Muscle of leg (tissue), 11 donors: ENCODE measurements around the gene GDI2. TPM values are rescaled to one million over a fixed set of nuclear protein-coding genes. Genes with fewer than 3 reads are reported as not detected.
A peak's percentile ranks its signal among the peaks of the same experiment; 100 is the strongest.
"Not testable (repeated sequence)": the region's sequence is repeated elsewhere in the genome, so short reads cannot be mapped to it uniquely, and the experiment has no call there.

Source experiments
- DNase-seq: peaks from one replicate; pipeline ENCODE4 v3.0.0; 2013
- H3K27ac ChIP-seq: one replicate; pipeline ENCODE4 v1.5.1; 2013; ENCODE audit warnings: mild to moderate bottlenecking, low read length, control low read depth
- H3K27me3 ChIP-seq: one replicate; pipeline ENCODE4 v1.6.1; 2013; ENCODE audit warnings: low read length; ENCODE audit not compliant: control insufficient read depth, insufficient read depth
- H3K36me3 ChIP-seq: one replicate; pipeline ENCODE4 v1.6.1; 2013; ENCODE audit warnings: low read length; ENCODE audit not compliant: control insufficient read depth, insufficient read depth
- H3K4me1 ChIP-seq: one replicate; pipeline ENCODE4 v1.6.1; 2013; ENCODE audit warnings: low read length; ENCODE audit not compliant: control insufficient read depth, insufficient read depth
- H3K4me3 ChIP-seq: one replicate; pipeline ENCODE4 v1.5.1; 2013; ENCODE audit warnings: low read length, control low read depth
- H3K9me3 ChIP-seq: replicated peaks from 2 replicates; pipeline ENCODE4 v1.6.1; 2013; ENCODE audit warnings: low read depth, low read length; ENCODE audit not compliant: control insufficient read depth
- WGBS: methylation state at CpG from one replicate; pipeline ENCODE4 v1.1.5; 2013; ENCODE audit warnings: missing lambda C conversion rate; ENCODE audit not compliant: insufficient coverage; 5-methylcytosine and 5-hydroxymethylcytosine counted together
- polyA plus RNA-seq, 8 donors: library from polyadenylated mRNA; unstranded; fragments of 120-200 nt; gene quantifications; one replicate each; pipeline versions ENCODE4 v1.2.1 to v1.2.3, GENCODE V29; 2013; ENCODE audit warnings: inconsistent platforms in 1 of 8, low replicate concordance in 1 of 8; ENCODE audit not compliant: insufficient read length in 8 of 8, insufficient read depth in 1 of 8
- total RNA-seq: library from RNA; stranded (reverse); fragments of 120-200 nt; gene quantifications from one replicate; pipeline ENCODE4 v1.2.4, GENCODE V29; 2013

Gene GDI2
- total and polyA plus RNA-seq, 9 donors = 216 to 281 (median 239) TPM

GRCh38 chr10:5800782-5801181 lies 12.5 kb downstream of the GDI2 start:
- no peak for DNase-seq
- Histone ChIP-seq H3K36me3 (peaks cover 30% of the 10 kb centered on the region), H3K9me3 (no peaks in the 10 kb centered on the region), H3K27me3 (no peaks in the 10 kb centered on the region), H3K4me3 (no peak overlapping the region), H3K4me1 (no peaks in the 10 kb centered on the region), H3K27ac (no peak overlapping the region)
- WGBS = no CpG with 5 or more reads among the region's 3 CpGs

DNA sequence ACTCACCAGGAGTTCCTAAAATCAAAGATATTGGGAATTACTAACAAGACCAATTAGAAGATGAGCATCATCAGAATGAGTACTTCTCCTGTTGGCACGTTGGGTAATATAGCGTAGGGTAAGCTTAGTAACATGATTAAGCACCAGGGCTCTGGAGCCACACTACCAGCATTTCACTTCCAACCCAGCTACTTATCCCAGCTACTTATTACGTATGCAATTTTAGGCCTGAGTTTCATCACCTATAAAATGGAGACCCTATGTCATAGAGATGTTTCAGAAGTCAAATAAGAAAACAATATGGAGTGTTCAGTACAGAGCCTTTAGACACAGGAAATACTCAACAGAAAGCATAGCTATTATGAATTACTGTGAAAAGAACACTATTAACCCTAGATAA lies 19.0 kb downstream of the GDI2 start:
- H3K27me3 ChIP-seq = no peaks in the 10 kb centered on the region
- WGBS = no CpG with 5 or more reads among the region's 3 CpGs
- H3K9me3 ChIP-seq = no peaks in the 10 kb centered on the region
- H3K36me3 ChIP-seq = peaks cover 64% of the 10 kb centered on the region
- H3K4me1 ChIP-seq = no peaks in the 10 kb centered on the region
- H3K4me3 ChIP-seq = no peak overlapping the region
- no peak for DNase-seq
- H3K27ac ChIP-seq = no peak overlapping the region

DNA sequence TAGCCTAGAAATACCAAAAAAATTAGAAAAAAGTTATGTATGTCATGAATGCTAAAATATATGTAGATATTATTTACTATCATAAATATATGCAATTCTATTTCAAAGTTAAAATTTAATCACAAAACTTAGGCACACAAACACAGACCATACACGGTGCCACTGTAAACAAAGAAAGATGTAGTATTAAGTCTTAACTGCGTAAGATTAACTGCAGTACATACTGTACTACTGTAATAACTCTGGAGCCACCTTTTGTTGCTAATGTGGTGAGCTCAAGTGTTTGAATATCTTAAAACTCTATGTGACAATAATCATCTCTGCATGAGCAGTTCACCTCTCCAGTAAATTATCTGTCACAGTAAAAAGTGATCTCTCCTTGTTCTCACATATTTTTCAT lies 23.6 kb downstream of the GDI2 start:
- no CpG with 5 or more reads among the region's 2 CpGs for WGBS

DNA sequence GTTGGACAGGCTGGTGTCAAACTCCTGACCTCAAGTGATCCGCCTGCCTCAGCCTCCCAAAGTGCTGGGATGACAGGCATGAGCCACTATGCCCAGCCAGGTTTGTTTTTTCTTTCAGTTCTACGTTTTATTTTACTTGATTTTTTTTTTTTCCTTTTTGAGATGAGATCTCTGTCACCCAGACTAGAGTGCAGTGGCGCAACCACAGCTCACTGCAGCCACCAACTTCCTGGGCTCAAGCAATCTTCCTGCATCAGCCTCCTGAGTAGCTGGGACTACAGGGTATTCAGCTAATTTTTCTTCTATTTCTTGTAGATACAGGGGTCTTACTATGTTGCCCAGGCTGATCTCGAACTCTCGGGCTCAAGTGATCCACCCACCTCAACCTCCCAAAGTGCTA lies 24.3 kb downstream of the GDI2 start:
- Histone ChIP-seq H3K4me3 (no peak overlapping the region), H3K36me3 (peaks cover 64% of the 10 kb centered on the region), H3K27ac (no peak overlapping the region), H3K4me1 (no peaks in the 10 kb centered on the region), H3K27me3 (no peaks in the 10 kb centered on the region), H3K9me3 (peaks cover 3% of the 10 kb centered on the region)
- DNase-seq = no peak
- WGBS = no CpG with 5 or more reads among the region's 5 CpGs

More for the DNA sequence above, 23.6 kb downstream of the GDI2 start:
- H3K4me3 ChIP-seq = no peak overlapping the region
- H3K27ac ChIP-seq = no peak overlapping the region
- H3K9me3 ChIP-seq = peaks cover under 1% of the 10 kb centered on the region
- no peak for DNase-seq
- H3K36me3 ChIP-seq = peaks cover 60% of the 10 kb centered on the region
- H3K27me3 ChIP-seq = no peaks in the 10 kb centered on the region
- no peaks in the 10 kb centered on the region for H3K4me1 ChIP-seq

DNA sequence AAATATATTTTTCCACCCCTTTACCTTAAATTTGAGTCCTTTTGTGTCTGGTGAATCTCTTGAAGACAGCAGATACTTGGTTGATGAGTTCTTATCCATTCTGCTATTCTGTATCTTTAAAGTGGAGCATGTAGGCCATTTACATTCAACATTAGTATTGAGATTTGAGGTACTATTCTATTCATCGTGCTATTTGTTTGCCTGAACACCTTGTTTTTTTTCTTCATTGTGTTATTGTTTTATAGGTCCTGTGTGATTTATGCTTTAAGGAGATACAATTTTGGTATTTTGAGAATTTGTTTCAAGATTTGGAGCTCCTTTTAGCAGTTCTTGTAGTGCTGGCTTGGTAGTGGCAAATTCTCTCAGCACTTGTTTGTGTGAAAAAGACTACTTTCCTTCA lies 29.9 kb downstream of the GDI2 start:
- H3K9me3 ChIP-seq = peaks cover 8% of the 10 kb centered on the region
- H3K4me3 ChIP-seq = no peak overlapping the region
- DNase-seq = no peak
- peaks cover 44% of the 10 kb centered on the region for H3K36me3 ChIP-seq
- no peak overlapping the region for H3K27ac ChIP-seq
- no peaks in the 10 kb centered on the region for H3K27me3 ChIP-seq
- no peaks in the 10 kb centered on the region for H3K4me1 ChIP-seq
- no CpG with 5 or more reads among the region's 1 CpG for WGBS

DNA sequence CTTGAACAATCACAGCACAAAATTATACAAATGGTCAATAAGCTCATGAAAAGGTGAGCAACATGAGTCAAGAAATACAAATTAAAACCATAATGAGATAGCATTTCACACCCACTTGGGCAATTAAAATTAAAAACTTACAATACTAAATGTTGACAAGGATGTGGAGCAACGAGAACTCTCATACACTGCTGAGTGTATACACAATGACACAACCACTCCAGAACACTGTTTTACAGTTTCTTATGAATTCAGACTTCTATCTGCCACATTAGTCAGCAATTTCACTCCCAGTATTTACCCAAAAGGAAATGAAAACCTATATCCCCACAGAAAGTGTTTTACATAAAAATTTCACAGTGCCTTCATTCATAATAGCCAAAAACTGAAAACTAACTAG lies 31.1 kb downstream of the GDI2 start:
- H3K27me3 ChIP-seq = no peaks in the 10 kb centered on the region
- no peak overlapping the region for H3K27ac ChIP-seq
- H3K36me3 ChIP-seq = peaks cover 39% of the 10 kb centered on the region
- peaks cover 8% of the 10 kb centered on the region for H3K9me3 ChIP-seq
- DNase-seq = no peak
- WGBS = no CpG with 5 or more reads among the region's 1 CpG
- no peaks in the 10 kb centered on the region for H3K4me1 ChIP-seq
- H3K4me3 ChIP-seq = no peak overlapping the region

- Histone ChIP-seq H3K9me3 (peaks cover 8% of the 10 kb centered on the region), H3K36me3 (peaks cover 39% of the 10 kb centered on the region)
Measured at GRCh38 chr10:5779730-5780129, 33.5 kb downstream of the GDI2 start.

GRCh38 chr10:5777758-5778157 lies 35.5 kb downstream of the GDI2 start:
- peaks cover 33% of the 10 kb centered on the region for H3K36me3 ChIP-seq
- WGBS = no CpG with 5 or more reads among the region's 3 CpGs
- not testable (repeated sequence) for H3K27ac ChIP-seq

More at GRCh38 chr10:5779730-5780129, 33.5 kb downstream of the GDI2 start:
- Histone ChIP-seq H3K4me3 (no peak overlapping the region), H3K27me3 (no peaks in the 10 kb centered on the region), H3K27ac (no peak overlapping the region), H3K4me1 (peaks cover 7% of the 10 kb centered on the region)
- WGBS = no CpG with 5 or more reads among the region's 3 CpGs
- no peak for DNase-seq

DNA sequence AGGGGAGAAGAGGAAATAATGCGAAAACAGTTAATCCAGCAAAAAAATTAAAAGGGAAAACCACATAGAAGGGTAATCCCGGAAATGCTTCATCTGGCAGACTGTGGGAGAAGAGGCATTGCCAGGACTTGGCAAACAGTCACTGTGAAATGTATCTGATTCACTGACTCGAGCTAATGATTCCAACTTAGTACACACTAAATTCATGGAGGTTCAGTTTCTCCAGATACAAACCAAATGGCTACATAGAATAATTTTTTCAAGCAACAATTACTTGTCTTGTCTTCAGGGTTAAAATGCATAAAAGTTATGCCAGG lies 36.4 kb downstream of the GDI2 start:
- H3K4me3 ChIP-seq = no peak overlapping the region
- no peaks in the 10 kb centered on the region for H3K27me3 ChIP-seq
- no peaks in the 10 kb centered on the region for H3K9me3 ChIP-seq
- no peak overlapping the region for H3K27ac ChIP-seq
- peaks cover 7% of the 10 kb centered on the region for H3K4me1 ChIP-seq
- DNase-seq = peak; percentile 75
- peaks cover 37% of the 10 kb centered on the region for H3K36me3 ChIP-seq
- 63% methylated on average over 1 of the region's 3 CpGs for WGBS

More at GRCh38 chr10:5777758-5778157, 35.5 kb downstream of the GDI2 start:
- H3K4me3 ChIP-seq, H3K9me3 ChIP-seq, H3K4me1 ChIP-seq, H3K27me3 ChIP-seq, DNase-seq: not testable (repeated sequence)

GRCh38 chr10:5776136-5776880 lies 36.9 kb downstream of the GDI2 start:
- peak; percentile 25 for DNase-seq
- H3K4me1 ChIP-seq = peaks cover 7% of the 10 kb centered on the region
- H3K27me3 ChIP-seq = no peaks in the 10 kb centered on the region
- no peaks in the 10 kb centered on the region for H3K9me3 ChIP-seq
- WGBS = 82% methylated on average over 4 of the region's 7 CpGs
- H3K27ac ChIP-seq = peak overlapping the region; percentile 10
- H3K36me3 ChIP-seq = peaks cover 38% of the 10 kb centered on the region
- no peak overlapping the region for H3K4me3 ChIP-seq

GRCh38 chr10:5775685-5776084 lies 37.5 kb downstream of the GDI2 start:
- Histone ChIP-seq H3K36me3 (peaks cover 38% of the 10 kb centered on the region), H3K27me3 (no peaks in the 10 kb centered on the region), H3K9me3 (no peaks in the 10 kb centered on the region), H3K4me1 (peaks cover 7% of the 10 kb centered on the region), H3K4me3 (no peak overlapping the region), H3K27ac (peak overlapping the region; percentile 10)
- 93% methylated on average over 13 of the region's 16 CpGs for WGBS
- DNase-seq = no peak
